HEK293 (cell line): ENCODE data around the gene PTPDC1.
A peak's percentile ranks its signal among the peaks of the same experiment; 100 is the strongest.

Experiments used
- CTCF ChIA-PET: fragments of 350-600 bp; formaldehyde crosslinking; extraction: SDS; loops from one replicate; lab custom pipeline; 2021; ENCODE audit warnings: antibody characterized with exemption; lab: Yijun Ruan, JAX
- POLR2A ChIA-PET: fragments of 300-600 bp; formaldehyde crosslinking; extraction: SDS; loops from one replicate; lab custom pipeline; 2020; ENCODE audit warnings: antibody characterized with exemption, inconsistent platforms; lab: Yijun Ruan, JAX
- H3K27ac ChIP-seq: fragments of 200-500 bp; sonication (Bioruptor generic); 2 replicates; pipeline ENCODE4 v1.5.1; 2014; ENCODE audit warnings: low read depth, low read length, control low read depth, inconsistent platforms; ENCODE audit errors: extremely low read depth
- H3K36me3 ChIP-seq, 2 experiments: fragments of 200-500 bp in 1 of 2; sonication (Bioruptor generic) in 1 of 2; 1 replicate in 1 of 2; 2 replicates in 1 of 2; pipeline ENCODE4 v1.5.1; 2014 to 2017; ENCODE audit warnings: inconsistent platforms in 2 of 2, low read length in 2 of 2; ENCODE audit not compliant: control insufficient read depth in 2 of 2, insufficient read depth in 1 of 2
- H3K4me1 ChIP-seq: fragments of 200-500 bp; sonication (Bioruptor generic); 2 replicates; pipeline ENCODE4 v1.5.1; 2014; ENCODE audit warnings: mild to moderate bottlenecking, low read length, inconsistent platforms; ENCODE audit not compliant: control insufficient read depth, insufficient read depth
- H3K4me3 ChIP-seq: 2 replicates; pipeline ENCODE4 v1.5.1; 2011; ENCODE audit warnings: low read depth, mild to moderate bottlenecking, control low read depth, low read length, moderate library complexity
- H3K9me3 ChIP-seq: fragments of 200-500 bp; sonication (Bioruptor generic); 2 replicates; pipeline ENCODE4 v1.5.1; 2014; ENCODE audit warnings: low read depth, low read length, inconsistent platforms; ENCODE audit not compliant: control insufficient read depth, insufficient read depth
- ZBTB11 ChIP-seq: fragments of 450-650 bp; formaldehyde crosslinking; conservative IDR thresholded peaks from 2 replicates; pipeline ENCODE4 v1.5.1; 2016; ENCODE audit warnings: low read depth, missing biosample characterization, missing genetic modification characterization
- ZBTB8A ChIP-seq: fragments of 450-650 bp; formaldehyde crosslinking; IDR thresholded peaks from 2 replicates; pipeline ENCODE4 v1.5.1; 2016; ENCODE audit warnings: missing biosample characterization, missing genetic modification characterization
- ZNF600 ChIP-seq: fragments of 450-650 bp; formaldehyde crosslinking; IDR thresholded peaks from 2 replicates; pipeline ENCODE4 v1.5.1; 2016; ENCODE audit warnings: missing biosample characterization, missing genetic modification characterization
- ZNF610 ChIP-seq: fragments of 450-650 bp; formaldehyde crosslinking; IDR thresholded peaks from 2 replicates; pipeline ENCODE4 v1.5.1; 2016; ENCODE audit warnings: missing biosample characterization, missing genetic modification characterization, borderline replicate concordance

The PTPDC1 gene

GRCh38 chr9:94157050-94157801 is 73.0 kb downstream of the PTPDC1 start:
- no peaks in the 10 kb centered on the region for H3K36me3 ChIP-seq
- ChIA-PET CTCF (interaction anchor here (0.7 to 1.6 kb wide), 6 partner anchors 11 to 154 kb away, joined by 3 to 5 read pairs (median 4); no protein-coding TSS in a partner anchor), POLR2A (interaction anchor here (0.7 to 1.5 kb wide), 2 partner anchors 9 to 17 kb away, joined by 7 to 8 read pairs; no protein-coding TSS in a partner anchor)

More at GRCh38 chr9:94157050-94157801, 73.0 kb downstream of the PTPDC1 start:
- H3K4me1 ChIP-seq, result no peaks in the 10 kb centered on the region
- no peaks in the 10 kb centered on the region for H3K9me3 ChIP-seq
- H3K27ac ChIP-seq, result no peak overlapping the region
- TF ChIP-seq ZBTB8A (tag by site-specific recombination), result peak; percentile 32; the same call in 1 of the 2 replicates
- TF ChIP-seq ZNF610 (tag by site-specific recombination), result no peak
- TF ChIP-seq ZBTB11 (tag by site-specific recombination), result 0 out of 2 replicates have a peak, but pooled peaks have one; percentile 33
- no peak for TF ChIP-seq ZNF600 (tag by site-specific recombination)
- TF ChIP-seq, all 188 proteins: peak for 2
- H3K4me3 ChIP-seq, result no peak overlapping the region
